Endothelial cell of umbilical vein (primary cell): ENCODE measurements around the gene B4GALNT1. TPM values are rescaled to one million over a fixed set of nuclear protein-coding genes. Genes with fewer than 3 reads are reported as not detected.

Experiments
- BruUV-seq: library from RNA; stranded (reverse); fragments of 400-500 nt; replicated peaks from 2 replicates; lab custom pipeline; 2021; lab: Mats Ljungman, UMichigan
- CTCF ChIA-PET: fragments of 300-600, 350-600 bp; sonication (Branson Sonifier 250); formaldehyde crosslinking; loops from one replicate; lab custom pipeline; 2021; ENCODE audit warnings: antibody characterized with exemption, inconsistent platforms; lab: Charles Lee
- POLR2A ChIA-PET: fragments of 300-600, 350-600 bp; sonication (Branson Sonifier 250); formaldehyde crosslinking; loops from one replicate; lab custom pipeline; 2021; ENCODE audit warnings: antibody characterized with exemption, inconsistent platforms; lab: Charles Lee
- DNase-seq: peaks from one replicate; pipeline ENCODE4 v3.0.0-alpha.2; 2011; ENCODE audit warnings: low read depth, low spot score
- FAIRE-seq: peaks from 2 replicates; lab custom pipeline; 2011; peaks lifted over from hg19 to GRCh38; lab: Jason Lieb, UNC
- H2AFZ ChIP-seq: 2 replicates; pipeline ENCODE4 v1.6.0; 2012; ENCODE audit warnings: low read depth, low read length, control low read depth, inconsistent platforms
- H3K27ac ChIP-seq: 2 replicates; pipeline ENCODE4 v1.5.1; 2011; ENCODE audit warnings: low read depth, mild to moderate bottlenecking, control low read depth, low read length, moderate library complexity; ENCODE audit not compliant: insufficient read depth
- H3K27me3 ChIP-seq, 2 experiments: 2 replicates each; pipeline versions ENCODE4 v1.6.0 to v1.6.1; 2011; ENCODE audit warnings: low read length in 2 of 2, mixed read lengths in 1 of 2; ENCODE audit not compliant: control insufficient read depth in 2 of 2, insufficient read depth in 2 of 2
- H3K36me3 ChIP-seq, 2 experiments: 2 replicates in 1 of 2; 3 replicates in 1 of 2; pipeline ENCODE4 v1.5.1; 2011; ENCODE audit warnings: low read length in 2 of 2, mild to moderate bottlenecking in 1 of 2, moderate library complexity in 1 of 2; ENCODE audit not compliant: control insufficient read depth in 2 of 2, insufficient read depth in 2 of 2; ENCODE audit errors: extremely low read depth in 1 of 2
- H3K4me1 ChIP-seq: 3 replicates; pipeline ENCODE4 v1.5.1; 2011; ENCODE audit warnings: mild to moderate bottlenecking, low read length; ENCODE audit not compliant: control insufficient read depth, insufficient read depth; ENCODE audit errors: extremely low read depth
- H3K4me2 ChIP-seq: 2 replicates; pipeline ENCODE4 v1.6.1; 2011; ENCODE audit warnings: low read length, control low read depth, mixed read lengths; ENCODE audit not compliant: insufficient read depth
- H3K4me3 ChIP-seq, 3 experiments: fragments of 200-600 bp in 1 of 3; sonication (generic), shearing (Covaris generic) in 1 of 3; replicated peaks in 1 of 3; 2 replicates each; pipeline ENCODE4 v1.5.1; 2011 to 2016; ENCODE audit warnings: control low read depth in 3 of 3, low read length in 3 of 3, mild to moderate bottlenecking in 2 of 3, inconsistent platforms in 1 of 3, low read depth in 1 of 3, moderate library complexity in 1 of 3; ENCODE audit not compliant: insufficient read depth in 1 of 3
- H3K79me2 ChIP-seq: 2 replicates; pipeline ENCODE4 v1.6.0; 2012; ENCODE audit warnings: low read length, inconsistent platforms; ENCODE audit not compliant: control insufficient read depth, insufficient read depth
- H3K9ac ChIP-seq: replicated peaks from 2 replicates; pipeline ENCODE3; 2011; ENCODE audit warnings: low read length, control low read depth; ENCODE audit not compliant: insufficient read depth; ENCODE audit errors: extremely low read depth
- H3K9me1 ChIP-seq: replicated peaks from 3 replicates; pipeline ENCODE4 v1.6.0; 2011; ENCODE audit warnings: mild to moderate bottlenecking, low read length; ENCODE audit not compliant: control insufficient read depth, insufficient read depth; ENCODE audit errors: extremely low read depth
- H3K9me3 ChIP-seq: replicated peaks from 2 replicates; pipeline ENCODE4 v1.5.1; 2012; ENCODE audit warnings: low read length, inconsistent platforms; ENCODE audit not compliant: control insufficient read depth, insufficient read depth
- H4K20me1 ChIP-seq: replicated peaks from 2 replicates; pipeline ENCODE3; 2011; ENCODE audit warnings: mild to moderate bottlenecking, low read length; ENCODE audit not compliant: control insufficient read depth, insufficient read depth; ENCODE audit errors: extremely low read depth
- GATA2 ChIP-seq: IDR thresholded peaks from 2 replicates; pipeline ENCODE4 v1.7.0; 2011; ENCODE audit warnings: low read depth, mild to moderate bottlenecking, moderate library complexity, mixed read lengths, low read length; ENCODE audit not compliant: insufficient read length, insufficient read depth
- JUN ChIP-seq: IDR thresholded peaks from 2 replicates; pipeline ENCODE4 v1.6.1; 2011; ENCODE audit warnings: borderline replicate concordance, low read depth; ENCODE audit not compliant: insufficient read length, insufficient read depth
- POLR2AphosphoS5 ChIP-seq: IDR thresholded peaks from 2 replicates; pipeline ENCODE4 v1.6.1; 2012; ENCODE audit warnings: low read depth, mild to moderate bottlenecking, control low read depth, low read length, moderate library complexity; ENCODE audit not compliant: insufficient read depth
- dilution Hi-C: fragments of 300-500 bp; cut with MboI; formaldehyde crosslinking; loops from one replicate; pipeline ENCODE4 v1.15.0; 2019; ENCODE audit warnings: low sequenced_read_pairs; ENCODE audit not compliant: extremely low pct_ligation_motif_present
- intact Hi-C: fragments of 100-400 bp; cut with micrococcal nuclease; formaldehyde crosslinking; loops from one replicate; pipeline ENCODE4 v1.10.0; 2022
- polyA plus RNA-seq, 4 experiments: library from polyadenylated mRNA; depleted of rRNA in 3 of 4; stranded (reverse) in 3 of 4; unstranded in 1 of 4; fragments of >200 nt; gene quantifications; 2 replicates each; pipeline versions ENCODE4 v1.2.1 to v1.2.3, GENCODE V29; 2011 to 2012; ENCODE audit warnings: missing spikeins in 1 of 4
- total RNA-seq: library from RNA; stranded (reverse); gene quantifications from 2 replicates; pipeline ENCODE4 v1.2.3, GENCODE V29; 2021
- TF ChIP-seq, protein P1 (sequence below), 2 donors: IDR thresholded peaks; 1 replicate in 1 of 2; 2 replicates in 1 of 2; pipeline ENCODE4 v1.5.1; 2011; ENCODE audit warnings: low read length in 2 of 2, mild to moderate bottlenecking in 2 of 2, moderate library complexity in 2 of 2, control low read depth in 1 of 2, inconsistent platforms in 1 of 2, low read depth in 1 of 2; ENCODE audit not compliant: insufficient read depth in 1 of 2; ENCODE audit errors: extremely low read depth in 1 of 2

Gene B4GALNT1
- total and polyA plus RNA-seq, 2 donors (not counting 3 experiments of a cell fraction or from before 2014, with no cell fraction given) = 0.33 to 0.35 TPM

DNA sequence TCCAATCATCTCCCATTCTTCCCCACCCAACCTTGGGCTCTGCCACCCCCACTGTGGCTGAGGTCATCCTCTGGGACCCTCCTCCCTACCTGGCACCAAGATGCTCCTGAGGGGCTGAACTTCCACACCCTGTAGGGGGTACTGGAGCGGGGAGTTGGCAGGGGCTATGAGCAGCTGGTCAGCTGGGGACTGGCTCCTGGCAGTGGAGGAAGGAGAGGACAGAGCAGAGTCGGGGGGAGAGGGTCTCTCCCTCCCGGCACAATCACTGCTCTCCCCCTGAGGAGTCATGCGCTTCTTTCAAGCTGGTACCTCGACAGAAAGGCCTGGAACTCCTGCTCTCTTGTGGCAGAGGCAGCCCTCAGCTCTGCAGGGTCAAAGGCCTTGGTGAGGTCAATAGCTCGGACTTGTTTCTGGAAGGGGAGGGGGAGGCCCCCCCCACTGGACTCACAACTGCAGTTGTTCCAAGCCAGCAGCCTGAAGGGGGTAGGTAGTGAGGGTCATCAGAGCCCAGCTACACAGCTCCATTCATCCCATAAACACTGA, 2.0 kb downstream of the B4GALNT1 start:
- dilution Hi-C loops (no loop called here), intact Hi-C loops (no loop called here)
- BruUV-seq = no TSS peak
- FAIRE-seq = no peak
- no peak overlapping the region for H3K4me2 ChIP-seq
- no peak overlapping the region for H3K27ac ChIP-seq
- H3K9ac ChIP-seq = no peak overlapping the region
- peaks cover 41 to 58% of the 10 kb centered on the region in 2 experiments for H3K27me3 ChIP-seq
- ChIA-PET CTCF (interaction anchor here (1.2 to 6.8 kb wide), 2 partner anchors 17 to 48 kb away, joined by 3 to 126 read pairs; no protein-coding TSS in a partner anchor), POLR2A (no interaction called here)
- H4K20me1 ChIP-seq = no peaks in the 10 kb centered on the region
- no peaks in the 10 kb centered on the region for H3K79me2 ChIP-seq
- H3K9me3 ChIP-seq = no peaks in the 10 kb centered on the region
- no peak for DNase-seq
- H3K9me1 ChIP-seq = no peaks in the 10 kb centered on the region
- TF ChIP-seq JUN (no peak), POLR2AphosphoS5 (no peak), GATA2 (no peak)
- TF ChIP-seq, protein P1, sequence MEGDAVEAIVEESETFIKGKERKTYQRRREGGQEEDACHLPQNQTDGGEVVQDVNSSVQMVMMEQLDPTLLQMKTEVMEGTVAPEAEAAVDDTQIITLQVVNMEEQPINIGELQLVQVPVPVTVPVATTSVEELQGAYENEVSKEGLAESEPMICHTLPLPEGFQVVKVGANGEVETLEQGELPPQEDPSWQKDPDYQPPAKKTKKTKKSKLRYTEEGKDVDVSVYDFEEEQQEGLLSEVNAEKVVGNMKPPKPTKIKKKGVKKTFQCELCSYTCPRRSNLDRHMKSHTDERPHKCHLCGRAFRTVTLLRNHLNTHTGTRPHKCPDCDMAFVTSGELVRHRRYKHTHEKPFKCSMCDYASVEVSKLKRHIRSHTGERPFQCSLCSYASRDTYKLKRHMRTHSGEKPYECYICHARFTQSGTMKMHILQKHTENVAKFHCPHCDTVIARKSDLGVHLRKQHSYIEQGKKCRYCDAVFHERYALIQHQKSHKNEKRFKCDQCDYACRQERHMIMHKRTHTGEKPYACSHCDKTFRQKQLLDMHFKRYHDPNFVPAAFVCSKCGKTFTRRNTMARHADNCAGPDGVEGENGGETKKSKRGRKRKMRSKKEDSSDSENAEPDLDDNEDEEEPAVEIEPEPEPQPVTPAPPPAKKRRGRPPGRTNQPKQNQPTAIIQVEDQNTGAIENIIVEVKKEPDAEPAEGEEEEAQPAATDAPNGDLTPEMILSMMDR (IDR thresholded peaks at IDR 0.05; ENCODE audit: extremely low read depth in 1 of 2, insufficient read depth in 1 of 2, low read depth in 1 of 2, low read length in 2 of 2) = no peak
- H3K36me3 ChIP-seq = no peaks in the 10 kb centered on the region
- no peak overlapping the region for H2AFZ ChIP-seq
- no peak overlapping the region for H3K4me3 ChIP-seq
- H3K4me1 ChIP-seq = no peaks in the 10 kb centered on the region
